Spleen (tissue), 11 donors: ENCODE data around the gene ADGRF3. TPM values are rescaled to one million over a fixed set of nuclear protein-coding genes. Genes with fewer than 3 reads are reported as not detected.

Experiments
- DNase-seq: peaks from one replicate; pipeline ENCODE4 v3.0.0-alpha.2; 2020
- H3K27ac ChIP-seq, 8 donors: fragments of 200-600 bp; sonication (generic) in 7 of 8; 1 replicate in 4 of 8; 2 replicates in 4 of 8; pipeline versions ENCODE4 v1.5.0 to v1.8.0; 2016 to 2021; ENCODE audit warnings: inconsistent platforms in 4 of 8, mild to moderate bottlenecking in 4 of 8, moderate library complexity in 1 of 8
- H3K27me3 ChIP-seq, 7 donors: fragments of 200-600 bp; sonication (generic) in 6 of 7; replicated peaks in 1 of 7; 1 replicate in 4 of 7; 2 replicates in 3 of 7; pipeline versions ENCODE4 v1.5.0 to v1.8.0; 2016 to 2021; ENCODE audit warnings: inconsistent platforms in 3 of 7, mild to moderate bottlenecking in 1 of 7
- H3K36me3 ChIP-seq, 6 donors: fragments of 200-600 bp; sonication (generic) in 5 of 6; 1 replicate in 4 of 6; 2 replicates in 2 of 6; pipeline versions ENCODE4 v1.5.0 to v1.8.0; 2016 to 2021; ENCODE audit warnings: inconsistent platforms in 2 of 6
- H3K4me1 ChIP-seq, 6 donors: fragments of 200-600 bp; sonication (generic) in 5 of 6; 1 replicate in 3 of 6; 2 replicates in 3 of 6; pipeline versions ENCODE4 v1.5.0 to v1.8.0; 2016 to 2021; ENCODE audit warnings: inconsistent platforms in 3 of 6
- H3K4me3 ChIP-seq, 8 donors: fragments of 200-600 bp; sonication (generic) in 7 of 8; 1 replicate in 4 of 8; 2 replicates in 4 of 8; pipeline versions ENCODE4 v1.5.0 to v1.8.0; 2016 to 2021; ENCODE audit warnings: inconsistent platforms in 4 of 8, mild to moderate bottlenecking in 4 of 8, moderate library complexity in 2 of 8
- H3K9me3 ChIP-seq, 8 donors: fragments of 200-600 bp; sonication (generic) in 7 of 8; 1 replicate in 4 of 8; 2 replicates in 4 of 8; pipeline versions ENCODE4 v1.5.0 to v1.8.0; 2016 to 2021; ENCODE audit warnings: inconsistent platforms in 4 of 8
- POLR2A ChIP-seq, 3 donors: fragments of 450-650 bp; IDR thresholded peaks; one replicate each; pipeline ENCODE4 v1.5.1; 2017; ENCODE audit warnings: antibody characterized with exemption in 3 of 3, mild to moderate bottlenecking in 1 of 3
- POLR2AphosphoS5 ChIP-seq, 3 donors: sonication (generic); formaldehyde crosslinking; IDR thresholded peaks; one replicate each; pipeline ENCODE4 v1.5.1; 2017; ENCODE audit warnings: antibody characterized with exemption in 3 of 3
- WGBS, 5 donors: extraction: QIAGEN DNeasy Blood & Tissue Kit in 3 of 5; methylation state at CpG; one replicate each; pipeline versions ENCODE4 v1.1.5 to v1.1.7; 2013 to 2018; 5-methylcytosine and 5-hydroxymethylcytosine counted together
- intact Hi-C: fragments of 100-400 bp; cut with DNase I; formaldehyde crosslinking; loops from one replicate; pipeline ENCODE4 v1.15.0; 2023; ENCODE audit warnings: low total_unique reads
- polyA plus RNA-seq, 3 donors: library from polyadenylated mRNA; stranded (reverse); fragments of 200-250 nt; gene quantifications; one replicate each; pipeline ENCODE4 v1.2.1, GENCODE V29; 2013
- total RNA-seq, 7 donors: library from RNA; depleted of rRNA in 3 of 7; stranded (reverse); fragments of >200 nt in 3 of 7; fragmentation: NEBNext Ultra II Directional in 4 of 7; extraction: Animal tissue kit (Norgen Biotek cat#: 25700) in 4 of 7; gene quantifications; one replicate each; pipeline versions ENCODE4 v1.1.0 to v1.2.1, GENCODE V29; 2016 to 2021
- TF ChIP-seq, protein P1 (sequence below), 11 experiments: fragments of 200-600 bp in 7 of 11; fragments of 450-650 bp in 4 of 11; sonication (generic) in 4 of 11; IDR thresholded peaks in 8 of 11; conservative IDR thresholded peaks in 3 of 11; 1 replicate in 7 of 11; 2 replicates in 4 of 11; pipeline versions ENCODE4 v1.4.0 to v1.8.0; 2016 to 2021; ENCODE audit warnings: antibody characterized with exemption in 11 of 11, inconsistent platforms in 4 of 11, mild to moderate bottlenecking in 1 of 11
- donor health status: healthy with polysubstance abuse.
- donor health status: DM: no; HTN: no; CAD: no; lungs with moderate emphysema.
- donor health status: DM: no; HTN: no; CAD: no.
- donor health status: Bipolar disorder and iron deficiency.
- donor health status: healthy.
- donor health status: DM: no; HTN: no; CAD: no.
- donor health status: DM: yes; HTN: yes; CAD: no.

ADGRF3 gene
- total and polyA plus RNA-seq, 10 donors, result 0.15 to 6.2 (median 0.63) TPM

GRCh38 chr2:26317377-26318105, 29.0 kb downstream of the ADGRF3 start:
- WGBS, 5 donors, result 85 to 95% (median 89%) methylated on average over 7 to 8 of the region's 8 CpGs
- Histone ChIP-seq H3K27ac (no peak overlapping the region), H3K36me3 (no peaks in the 10 kb centered on the region), H3K27me3 (no peaks in the 10 kb centered on the region), H3K4me1 (no peaks in the 10 kb centered on the region), H3K9me3 (no peaks in the 10 kb centered on the region), H3K4me3 (no peak overlapping the region)
- TF ChIP-seq, protein P1, sequence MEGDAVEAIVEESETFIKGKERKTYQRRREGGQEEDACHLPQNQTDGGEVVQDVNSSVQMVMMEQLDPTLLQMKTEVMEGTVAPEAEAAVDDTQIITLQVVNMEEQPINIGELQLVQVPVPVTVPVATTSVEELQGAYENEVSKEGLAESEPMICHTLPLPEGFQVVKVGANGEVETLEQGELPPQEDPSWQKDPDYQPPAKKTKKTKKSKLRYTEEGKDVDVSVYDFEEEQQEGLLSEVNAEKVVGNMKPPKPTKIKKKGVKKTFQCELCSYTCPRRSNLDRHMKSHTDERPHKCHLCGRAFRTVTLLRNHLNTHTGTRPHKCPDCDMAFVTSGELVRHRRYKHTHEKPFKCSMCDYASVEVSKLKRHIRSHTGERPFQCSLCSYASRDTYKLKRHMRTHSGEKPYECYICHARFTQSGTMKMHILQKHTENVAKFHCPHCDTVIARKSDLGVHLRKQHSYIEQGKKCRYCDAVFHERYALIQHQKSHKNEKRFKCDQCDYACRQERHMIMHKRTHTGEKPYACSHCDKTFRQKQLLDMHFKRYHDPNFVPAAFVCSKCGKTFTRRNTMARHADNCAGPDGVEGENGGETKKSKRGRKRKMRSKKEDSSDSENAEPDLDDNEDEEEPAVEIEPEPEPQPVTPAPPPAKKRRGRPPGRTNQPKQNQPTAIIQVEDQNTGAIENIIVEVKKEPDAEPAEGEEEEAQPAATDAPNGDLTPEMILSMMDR (IDR thresholded peaks at IDR 0.05 in 8 of 11, conservative IDR thresholded peaks at IDR 0.05 in 3 of 11), result no peak
- TF ChIP-seq POLR2AphosphoS5 (IDR thresholded peaks at IDR 0.05) (no peak), POLR2A (IDR thresholded peaks at IDR 0.05) (no peak)
- intact Hi-C loops, result no loop called here
- no peak for DNase-seq

DNA sequence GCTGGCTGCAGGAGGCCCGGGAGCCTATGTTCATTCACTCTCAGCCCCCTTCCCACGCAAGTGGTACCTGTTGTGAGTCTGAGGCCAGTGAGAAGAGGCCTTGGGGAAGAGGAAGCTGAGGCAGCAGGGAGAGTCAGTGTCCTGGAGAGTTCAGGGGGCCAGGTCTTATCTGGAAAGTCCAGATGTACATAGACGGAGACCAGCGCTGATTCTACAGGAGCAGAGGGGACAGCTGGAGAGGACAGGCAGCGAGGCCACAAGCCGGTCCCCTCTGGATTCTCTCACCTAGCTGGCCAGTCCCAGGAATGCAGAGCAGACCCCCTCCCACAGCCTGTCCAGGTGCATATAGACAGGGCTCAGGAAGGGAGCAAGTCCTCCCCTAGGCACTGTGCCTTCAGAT, 29.7 kb downstream of the ADGRF3 start:
- intact Hi-C loops, result no loop called here
- Histone ChIP-seq H3K9me3 (no peaks in the 10 kb centered on the region), H3K27me3 (no peaks in the 10 kb centered on the region), H3K4me1 (no peaks in the 10 kb centered on the region), H3K36me3 (peaks cover 0 to 4% (median 0%) of the 10 kb centered on the region in 6 donors), H3K27ac (no peak overlapping the region), H3K4me3 (no peak overlapping the region)
- TF ChIP-seq, protein P1 (IDR thresholded peaks at IDR 0.05 in 8 of 11, conservative IDR thresholded peaks at IDR 0.05 in 3 of 11), result no peak
- TF ChIP-seq POLR2A (IDR thresholded peaks at IDR 0.05) (no peak), POLR2AphosphoS5 (IDR thresholded peaks at IDR 0.05) (no peak)
- DNase-seq, result no peak
- 75 to 90% (median 81%) methylated on average over 6 of the region's 6 CpGs for WGBS, 5 donors

- peaks cover 0 to 9% (median 0%) of the 10 kb centered on the region in 6 donors for H3K36me3 ChIP-seq
- intact Hi-C loops, result no loop called here
- TF ChIP-seq POLR2A (IDR thresholded peaks at IDR 0.05) (no peak), POLR2AphosphoS5 (IDR thresholded peaks at IDR 0.05) (no peak)
- TF ChIP-seq, protein P1 (IDR thresholded peaks at IDR 0.05 in 8 of 11, conservative IDR thresholded peaks at IDR 0.05 in 3 of 11), result no peak
- H3K4me3 ChIP-seq, result no peak overlapping the region
- H3K27me3 ChIP-seq, result no peaks in the 10 kb centered on the region
- H3K27ac ChIP-seq, result no peak overlapping the region
- H3K9me3 ChIP-seq, result no peaks in the 10 kb centered on the region
- DNase-seq, result no peak
- WGBS, 5 donors, result 58 to 100% (median 66%) methylated on average over 2 of the region's 2 CpGs
- H3K4me1 ChIP-seq, result no peaks in the 10 kb centered on the region
Measured at GRCh38 chr2:26316041-26316440, 30.5 kb downstream of the ADGRF3 start.

DNA sequence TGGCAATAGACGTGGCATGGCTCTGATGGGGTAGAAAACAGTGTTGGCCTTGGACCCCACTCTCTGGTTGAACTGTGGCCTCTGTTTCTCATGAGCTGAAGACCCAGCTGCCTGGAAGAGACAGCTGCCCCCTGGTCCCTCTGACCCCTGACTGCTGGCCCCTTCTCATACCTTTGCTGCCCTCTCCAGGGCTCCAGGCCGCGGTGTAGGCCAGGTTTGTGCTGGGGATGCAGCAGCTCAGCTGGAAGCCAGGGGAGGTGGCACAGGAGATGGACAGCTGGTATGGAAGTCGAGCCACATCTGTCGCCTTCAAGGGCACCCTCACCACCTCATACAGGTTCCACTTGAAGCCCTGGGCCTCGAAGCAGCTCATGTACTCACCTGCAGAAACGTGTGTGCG, 32.3 kb downstream of the ADGRF3 start:
- intact Hi-C loops, result no loop called here
- no peak for TF ChIP-seq POLR2AphosphoS5 (IDR thresholded peaks at IDR 0.05)
- TF ChIP-seq, protein P1 (IDR thresholded peaks at IDR 0.05 in 8 of 11, conservative IDR thresholded peaks at IDR 0.05 in 3 of 11), result no peak
- no peak for TF ChIP-seq POLR2A (IDR thresholded peaks at IDR 0.05)
- H3K27me3 ChIP-seq, result no peaks in the 10 kb centered on the region
- DNase-seq, result no peak
- H3K4me3 ChIP-seq, result no peak overlapping the region
- H3K27ac ChIP-seq, result no peak overlapping the region
- H3K4me1 ChIP-seq, result no peaks in the 10 kb centered on the region
- 77 to 87% (median 85%) methylated on average over 8 of the region's 8 CpGs for WGBS, 5 donors
- no peaks in the 10 kb centered on the region for H3K9me3 ChIP-seq
- peaks cover 0 to 20% (median 0%) of the 10 kb centered on the region in 6 donors for H3K36me3 ChIP-seq
